H1 (cell line): Measurements from ENCODE around the gene ZNF273.

Experiments
- CTCF ChIP-seq, 3 experiments: IDR thresholded peaks; 1 replicate in 2 of 3; 2 replicates in 1 of 3; pipeline versions ENCODE4 v1.5.1 to v1.6.1; 2011; ENCODE audit warnings: low read length in 3 of 3, mild to moderate bottlenecking in 3 of 3, inconsistent platforms in 2 of 3, low read depth in 1 of 3, moderate library complexity in 1 of 3; ENCODE audit not compliant: insufficient read depth in 1 of 3; ENCODE audit errors: control extremely low read depth in 1 of 3
- EZH2 ChIP-seq: fragments of 200-600 bp; sonication (generic); IDR thresholded peaks from 2 replicates; pipeline ENCODE4 v1.7.1; 2012; ENCODE audit warnings: low read depth, mild to moderate bottlenecking, moderate library complexity, low read length, inconsistent platforms; ENCODE audit not compliant: severe bottlenecking

DNA sequence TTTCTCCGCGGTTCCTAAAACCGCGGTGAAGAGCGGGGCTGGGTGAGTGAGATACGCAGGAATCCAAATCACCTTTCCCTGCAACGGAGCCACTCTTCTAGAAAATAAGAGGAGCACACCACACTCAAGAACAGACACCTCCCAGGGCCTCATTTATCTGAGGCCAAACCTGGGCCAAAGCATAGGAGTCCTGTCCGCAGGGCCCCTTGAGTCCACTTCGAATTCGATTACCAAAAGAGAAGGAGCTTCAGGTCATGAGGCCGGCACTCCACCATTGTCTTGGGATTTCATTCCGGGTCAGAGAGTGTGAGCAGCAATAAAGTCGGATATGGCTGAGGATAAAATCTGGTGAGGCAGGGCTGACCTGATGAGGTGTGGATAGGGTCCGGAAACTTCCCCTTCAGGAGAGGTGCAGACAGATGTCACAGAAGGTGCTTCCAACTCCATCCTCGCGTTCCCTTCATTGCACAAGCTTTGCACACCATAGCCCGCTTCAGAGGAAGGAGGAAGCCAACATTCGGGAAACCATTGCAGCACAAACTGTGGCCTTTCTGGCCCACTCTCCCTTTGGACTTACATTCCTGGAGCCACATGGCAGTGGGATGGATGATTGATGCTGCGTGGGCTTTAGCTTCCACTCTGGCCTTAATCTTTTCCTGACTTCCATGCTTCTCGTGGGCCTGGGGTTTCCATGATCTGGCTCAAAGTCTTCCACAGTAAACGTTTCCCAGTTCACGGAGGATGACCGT is 27.2 kb upstream of the ZNF273 start:
- no peak for TF ChIP-seq EZH2
- TF ChIP-seq CTCF (IDR thresholded peaks at IDR 0.05; ENCODE audit: control extremely low read depth in 1 of 3, insufficient read depth in 1 of 3, low read depth in 1 of 3, low read length in 3 of 3), result no peak
